ENCODE measurements around the gene SARDH. TPM values are rescaled to one million over a fixed set of nuclear protein-coding genes. Genes with fewer than 3 reads are reported as not detected.

Gene SARDH
- total and polyA plus RNA-seq, 11 donors: 0.19 to 1.7 (median 0.69) TPM

- intact Hi-C loops (cut with DNase I): loop anchor here in 1 of 10 donors (10.0 kb wide), 1 partner anchor 69 kb away; no protein-coding TSS in a partner anchor
- Histone ChIP-seq H3K27me3 (peaks cover 7 to 50% (median 16%) of the 10 kb centered on the region in 9 donors), H3K4me1 (peaks cover 0 to 8% (median 5%) of the 10 kb centered on the region in 12 donors), H3K27ac (no peak overlapping the region), H3K36me3 (no peaks in the 10 kb centered on the region), H3K9me3 (no peaks in the 10 kb centered on the region), H3K4me3 (no peak overlapping the region)
- WGBS, 4 donors: 79 to 83% (median 83%) methylated on average over 9 of the region's 9 CpGs
- DNase-seq (no peak), ATAC-seq (no peak)
- TF ChIP-seq POLR2A (IDR thresholded peaks at IDR 0.05) (no peak), CTCF (IDR thresholded peaks at IDR 0.05) (no peak)
Observed at GRCh38 chr9:133653638-133654037, 84.5 kb downstream of the SARDH start.

GRCh38 chr9:133650026-133650425, 88.1 kb downstream of the SARDH start:
- 90 to 93% (median 91%) methylated on average over 12 of the region's 12 CpGs for WGBS, 4 donors
- H3K27ac ChIP-seq: no peak overlapping the region
- TF ChIP-seq CTCF (IDR thresholded peaks at IDR 0.05) (no peak), POLR2A (IDR thresholded peaks at IDR 0.05) (no peak)
- H3K4me3 ChIP-seq: no peak overlapping the region
- H3K9me3 ChIP-seq: no peaks in the 10 kb centered on the region
- intact Hi-C loops (cut with DNase I): loop anchor here in 1 of 10 donors (10.0 kb wide), 1 partner anchor 65 kb away; no protein-coding TSS in a partner anchor
- DNase-seq (no peak), ATAC-seq (no peak)
- H3K27me3 ChIP-seq: peaks cover 0 to 30% (median 5%) of the 10 kb centered on the region in 9 donors
- H3K4me1 ChIP-seq: no peaks in the 10 kb centered on the region
- no peaks in the 10 kb centered on the region for H3K36me3 ChIP-seq

GRCh38 chr9:133649194-133649593, 89.0 kb downstream of the SARDH start:
- intact Hi-C loops (cut with DNase I): no loop called here
- Histone ChIP-seq H3K9me3 (no peaks in the 10 kb centered on the region), H3K4me3 (no peak overlapping the region), H3K27ac (no peak overlapping the region), H3K4me1 (no peaks in the 10 kb centered on the region), H3K27me3 (peaks cover 0 to 22% (median 0%) of the 10 kb centered on the region in 9 donors), H3K36me3 (no peaks in the 10 kb centered on the region)
- 84 to 88% (median 85%) methylated on average over 7 of the region's 7 CpGs for WGBS, 4 donors
- DNase-seq: no peak
- TF ChIP-seq POLR2A (IDR thresholded peaks at IDR 0.05) (no peak), CTCF (IDR thresholded peaks at IDR 0.05) (no peak)
- no peak for ATAC-seq

- TF ChIP-seq CTCF (IDR thresholded peaks at IDR 0.05) (no peak), POLR2A (IDR thresholded peaks at IDR 0.05) (no peak)
- DNase-seq: no peak
- H3K36me3 ChIP-seq: no peaks in the 10 kb centered on the region
- WGBS, 4 donors: 84 to 91% (median 86%) methylated on average over 24 to 25 of the region's 25 CpGs
- H3K9me3 ChIP-seq: no peaks in the 10 kb centered on the region
- no peaks in the 10 kb centered on the region for H3K4me1 ChIP-seq
- H3K27ac ChIP-seq: no peak overlapping the region
- ATAC-seq: no peak
- H3K4me3 ChIP-seq: no peak overlapping the region
- intact Hi-C loops (cut with DNase I): no loop called here
- H3K27me3 ChIP-seq: peaks cover 0 to 20% (median 0%) of the 10 kb centered on the region in 9 donors
Observed at GRCh38 chr9:133647765-133648469, 90.2 kb downstream of the SARDH start.

All from heart left ventricle (tissue), 16 donors.